CD4-positive, alpha-beta T cell (primary cell): ENCODE data around the gene ZMPSTE24. TPM values are rescaled to one million over a fixed set of nuclear protein-coding genes. Genes with fewer than 3 reads are reported as not detected.

Experiments used
- ATAC-seq: fragments of 200-7000 bp; cut with Tn5 transposase; one replicate; pipeline ENCODE4 v1.10.0; 2022; ENCODE audit warnings: mild to moderate bottlenecking; ENCODE audit not compliant: poor library complexity
- CTCF ChIA-PET: fragments of 350-600 bp; sonication (Branson Sonifier 250); formaldehyde crosslinking; loops from one replicate; lab custom pipeline; 2021; ENCODE audit warnings: antibody characterized with exemption, inconsistent platforms; lab: Charles Lee
- POLR2A ChIA-PET: fragments of 350-600 bp; sonication (Branson Sonifier 250); formaldehyde crosslinking; loops from one replicate; lab custom pipeline; 2021; ENCODE audit warnings: antibody characterized with exemption, inconsistent platforms; lab: Charles Lee
- DNase-seq, 14 experiments: peaks; one replicate each; pipeline ENCODE4 v3.0.0-alpha.2; 2013 to 2020; ENCODE audit warnings: mixed read lengths in 2 of 14
- H3K27ac ChIP-seq, 2 donors: one replicate each; pipeline versions ENCODE4 v1.5.1 to v1.7.0; 2013; ENCODE audit warnings: low read length in 2 of 2, low read depth in 1 of 2, mild to moderate bottlenecking in 1 of 2
- H3K27me3 ChIP-seq, 2 experiments: 1 replicate in 1 of 2; 2 replicates in 1 of 2; pipeline versions ENCODE4 v1.6.1 to v1.7.0; 2013; ENCODE audit warnings: low read length in 2 of 2, control low read depth in 1 of 2, mild to moderate bottlenecking in 1 of 2, moderate library complexity in 1 of 2; ENCODE audit not compliant: insufficient read depth in 2 of 2, control insufficient read depth in 1 of 2
- H3K36me3 ChIP-seq: one replicate; pipeline ENCODE4 v1.6.1; 2013; ENCODE audit warnings: low read length, control low read depth; ENCODE audit not compliant: insufficient read depth
- H3K4me1 ChIP-seq: one replicate; pipeline ENCODE4 v1.6.1; 2013; ENCODE audit warnings: low read length, control low read depth; ENCODE audit not compliant: insufficient read depth
- H3K4me3 ChIP-seq: one replicate; pipeline ENCODE4 v1.5.1; 2013; ENCODE audit warnings: mild to moderate bottlenecking, low read length, moderate library complexity
- H3K9me3 ChIP-seq, 2 experiments: 1 replicate in 1 of 2; 2 replicates in 1 of 2; pipeline versions ENCODE4 v1.6.1 to v1.7.0; 2013; ENCODE audit warnings: low read length in 2 of 2, mild to moderate bottlenecking in 2 of 2, control low read depth in 1 of 2, moderate library complexity in 1 of 2; ENCODE audit not compliant: control insufficient read depth in 1 of 2, insufficient read depth in 1 of 2
- H3K27ac Mint-ChIP-seq: one replicate; pipeline ENCODE4 v1.8.0; 2020; ENCODE audit warnings: mixed read lengths
- H3K27me3 Mint-ChIP-seq: one replicate; pipeline ENCODE4 v1.8.0; 2021; ENCODE audit warnings: mixed read lengths
- H3K36me3 Mint-ChIP-seq: one replicate; pipeline ENCODE4 v1.8.0; 2021; ENCODE audit warnings: low read depth, mixed read lengths
- H3K4me1 Mint-ChIP-seq: one replicate; pipeline ENCODE4 v1.8.0; 2021; ENCODE audit warnings: low read depth, mixed read lengths
- H3K4me3 Mint-ChIP-seq: one replicate; pipeline ENCODE4 v1.8.0; 2020; ENCODE audit warnings: mild to moderate bottlenecking, mixed read lengths
- H3K9me3 Mint-ChIP-seq: one replicate; pipeline ENCODE4 v1.8.0; 2020; ENCODE audit warnings: mixed read lengths
- CTCF ChIP-seq: fragments of 200-600 bp; IDR thresholded peaks from one replicate; pipeline ENCODE4 v1.8.0; 2022; ENCODE audit warnings: antibody characterized with exemption, mild to moderate bottlenecking
- intact Hi-C, 2 experiments: fragments of 100-400 bp; cut with DNase I in 1 of 2; cut with micrococcal nuclease in 1 of 2; formaldehyde crosslinking; loops; one replicate each; pipeline versions ENCODE4 v1.15.1 to v1.9.0; 2023 to 2025; cut with DNase I, micrococcal nuclease
- total RNA-seq, 174 experiments: library from RNA in 2 of 174; stranded (reverse) in 2 of 174; gene quantifications; one replicate each; pipeline ENCODE4 v1.2.3 and lab custom pipeline; 2021 to 2026

Gene ZMPSTE24
- total RNA-seq, 2 experiments from 2014 or later, result 8.7 to 8.8 TPM

GRCh38 chr1:40337443-40337842 is 79.4 kb downstream of the ZMPSTE24 start:
- no peak for TF ChIP-seq CTCF
- Histone ChIP-seq H3K4me1 (peaks cover 23% of the 10 kb centered on the region), H3K4me3 (no peak overlapping the region), H3K27me3 (no peaks in the 10 kb centered on the region), H3K27ac (no peak overlapping the region), H3K36me3 (no peaks in the 10 kb centered on the region), H3K9me3 (peaks cover 0 to under 1% of the 10 kb centered on the region in 2 experiments)
- POLR2A ChIA-PET, result interaction anchor here (1.0 to 2.3 kb wide), 3 partner anchors 67 to 238 kb away, joined by 4 to 18 read pairs (median 13); no protein-coding TSS in a partner anchor
- Mint-ChIP-seq H3K4me3 (no peak overlapping the region), H3K4me1 (peaks cover 32% of the 10 kb centered on the region), H3K27ac (no peak overlapping the region), H3K27me3 (no peaks in the 10 kb centered on the region), H3K36me3 (no peaks in the 10 kb centered on the region), H3K9me3 (no peaks in the 10 kb centered on the region)
- intact Hi-C loops, result loop anchor here (5.0 kb wide), 2 partner anchors 255 to 420 kb away; no protein-coding TSS in a partner anchor
- CTCF ChIA-PET, result interaction anchor here (1.6 to 3.8 kb wide), 7 partner anchors 21 to 258 kb away, joined by 7 to 55 read pairs (median 27); partner anchors contain the start of gene COL9A2
- DNase-seq (no peak), ATAC-seq (no peak)

- ChIA-PET POLR2A (interaction anchor here (0.6 to 2.3 kb wide), 14 partner anchors 34 to 278 kb away, joined by 3 to 21 read pairs (median 5); partner anchors contain the start of genes RLF, SMAP2 and ZFP69B), CTCF (interaction anchor here (0.6 to 3.8 kb wide), 48 partner anchors 11 to 437 kb away, joined by 3 to 55 read pairs (median 5); partner anchors contain the start of genes COL9A2, MYCL, PPT1 and SMAP2)
- H3K27ac Mint-ChIP-seq, result no peak overlapping the region
- TF ChIP-seq CTCF, result peak; percentile 90
- peak overlapping the region; percentile 2 for H3K4me3 Mint-ChIP-seq
- no peak overlapping the region for H3K27ac ChIP-seq
- H3K36me3 Mint-ChIP-seq, result no peaks in the 10 kb centered on the region
- peaks cover 44% of the 10 kb centered on the region for H3K4me1 Mint-ChIP-seq
- DNase-seq (peak; percentile 83 to 94 (median 89)), ATAC-seq (peak; percentile 99)
- H3K27me3 ChIP-seq, result no peaks in the 10 kb centered on the region
- H3K27me3 Mint-ChIP-seq, result no peaks in the 10 kb centered on the region
- peak overlapping the region; percentile 18 for H3K4me3 ChIP-seq
- no peaks in the 10 kb centered on the region for H3K9me3 ChIP-seq
- no peaks in the 10 kb centered on the region for H3K9me3 Mint-ChIP-seq
- H3K36me3 ChIP-seq, result no peaks in the 10 kb centered on the region
- intact Hi-C loops, result loop anchor here (1.0 to 5.0 kb wide), 9 partner anchors 56 to 522 kb away; no protein-coding TSS in a partner anchor
- H3K4me1 ChIP-seq, result peaks cover 27% of the 10 kb centered on the region
Measured at GRCh38 chr1:40338745-40339419, 80.8 kb downstream of the ZMPSTE24 start.

- ATAC-seq, result no peak
- no peaks in the 10 kb centered on the region for H3K36me3 Mint-ChIP-seq
- peak overlapping the region; percentile 21 for H3K4me3 Mint-ChIP-seq
- POLR2A ChIA-PET, result interaction anchor here (0.6 to 5.1 kb wide), 11 partner anchors 33 to 279 kb away, joined by 3 to 33 read pairs (median 6); partner anchors contain the start of gene SMAP2
- H3K4me1 Mint-ChIP-seq, result peaks cover 52% of the 10 kb centered on the region
- H3K4me3 ChIP-seq, result no peak overlapping the region
- TF ChIP-seq CTCF, result no peak
- H3K9me3 ChIP-seq, result no peaks in the 10 kb centered on the region
- no peak overlapping the region for H3K27ac ChIP-seq
- H3K27me3 ChIP-seq, result no peaks in the 10 kb centered on the region
- CTCF ChIA-PET, result interaction anchor here (0.6 to 3.8 kb wide), 42 partner anchors 10 to 438 kb away, joined by 3 to 55 read pairs (median 5); partner anchors contain the start of genes COL9A2, MYCL, PPT1 and SMAP2
- H3K4me1 ChIP-seq, result peaks cover 35% of the 10 kb centered on the region
- H3K36me3 ChIP-seq, result no peaks in the 10 kb centered on the region
- peak overlapping the region; percentile 11 for H3K27ac Mint-ChIP-seq
- no peak for DNase-seq
- intact Hi-C loops, result loop anchor here (2.0 to 5.0 kb wide), 5 partner anchors 57 to 523 kb away; no protein-coding TSS in a partner anchor
- H3K27me3 Mint-ChIP-seq, result no peaks in the 10 kb centered on the region
- H3K9me3 Mint-ChIP-seq, result no peaks in the 10 kb centered on the region
Measured at GRCh38 chr1:40339420-40340323, 81.6 kb downstream of the ZMPSTE24 start.
